GM12878 (cell line): ENCODE data around the gene PTPRU. TPM values are rescaled to one million over a fixed set of nuclear protein-coding genes. Genes with fewer than 3 reads are reported as not detected.

Experiments used
- CEBPB ChIP-seq, 2 experiments: fragments of 150-350 bp in 1 of 2; IDR thresholded peaks; 2 replicates each; pipeline ENCODE4 v1.6.1; 2012 to 2014; ENCODE audit warnings: low read depth in 2 of 2, low read length in 2 of 2, borderline replicate concordance in 1 of 2, inconsistent platforms in 1 of 2
- CHD1 ChIP-seq: IDR thresholded peaks from 2 replicates; pipeline ENCODE4 v1.6.1; 2012; ENCODE audit warnings: low read depth, low read length, improper control_type of control experiment
- MTA3 ChIP-seq: IDR thresholded peaks from 2 replicates; pipeline ENCODE4 v1.6.1; 2012; ENCODE audit warnings: low read length, inconsistent platforms, borderline replicate concordance
- NFXL1 ChIP-seq: fragments of 450-650 bp; IDR thresholded peaks from 2 replicates; pipeline ENCODE4 v1.6.1; 2017; ENCODE audit warnings: antibody characterized with exemption, mild to moderate bottlenecking, borderline replicate concordance
- RAD21 ChIP-seq: IDR thresholded peaks from 2 replicates; pipeline ENCODE4 v1.6.1; 2011; ENCODE audit warnings: mild to moderate bottlenecking, low read depth, low read length, moderate library complexity; ENCODE audit not compliant: insufficient read depth
- RBBP5 ChIP-seq: fragments of 200-600 bp; sonication (generic); conservative IDR thresholded peaks from 2 replicates; pipeline ENCODE4 v1.6.1; 2016
- RELA ChIP-seq: fragments of 450-650 bp; IDR thresholded peaks from 2 replicates; pipeline ENCODE4 v1.8.0; 2014; ENCODE audit warnings: borderline replicate concordance; ENCODE audit not compliant: partially characterized antibody
- RUNX3 ChIP-seq: IDR thresholded peaks from 2 replicates; pipeline ENCODE4 v1.6.1; 2012; ENCODE audit warnings: low read length, inconsistent platforms
- SIX5 ChIP-seq: IDR thresholded peaks from 2 replicates; pipeline ENCODE4 v1.6.1; 2011; ENCODE audit warnings: mild to moderate bottlenecking, low read depth, low read length, moderate library complexity; ENCODE audit not compliant: severe bottlenecking
- SMAD1 ChIP-seq: fragments of 450-650 bp; IDR thresholded peaks from 2 replicates; pipeline ENCODE4 v1.6.1; 2018; ENCODE audit warnings: mild to moderate bottlenecking, low read depth; ENCODE audit not compliant: partially characterized antibody
- STAT1 ChIP-seq: fragments of 450-650 bp; conservative IDR thresholded peaks from 2 replicates; pipeline ENCODE4 v1.6.1; 2014; ENCODE audit warnings: antibody characterized with exemption, mild to moderate bottlenecking
- TARDBP ChIP-seq: IDR thresholded peaks from 2 replicates; pipeline ENCODE4 v1.6.1; 2016; ENCODE audit warnings: borderline replicate concordance
- ZNF207 ChIP-seq: fragments of 450-650 bp; IDR thresholded peaks from 2 replicates; pipeline ENCODE4 v1.6.1; 2014; ENCODE audit warnings: antibody characterized with exemption, mild to moderate bottlenecking, borderline replicate concordance
- ZNF384 ChIP-seq: IDR thresholded peaks from 2 replicates; pipeline ENCODE4 v1.6.1; 2012; ENCODE audit warnings: low read depth, mild to moderate bottlenecking, low read length, improper control_type of control experiment, borderline replicate concordance
- polyA plus RNA-seq, 11 experiments: library from polyadenylated mRNA; depleted of rRNA in 4 of 11; unstranded in 6 of 11; stranded (reverse) in 5 of 11; fragments of >200 nt; fragmentation: Nextera tagmentation in 4 of 11; fragmentation: Illumina TruSeq in 1 of 11; extraction: Ambion mirVana in 4 of 11; extraction: Trizol in 1 of 11; gene quantifications; 1 replicate in 1 of 11; 2 replicates in 10 of 11; pipeline versions ENCODE4 v1.2.1 to v1.2.3, GENCODE V29; 2011 to 2016; ENCODE audit warnings: inconsistent platforms in 2 of 11, missing spikeins in 2 of 11, low read depth in 1 of 11
- total RNA-seq, 4 experiments: library from RNA; depleted of rRNA in 3 of 4; stranded (reverse); fragments of >200 nt in 3 of 4; fragmentation: Illumina TruSeq in 1 of 4; extraction: Trizol in 1 of 4; gene quantifications; 2 replicates each; pipeline versions ENCODE4 v1.2.1 to v1.2.3, GENCODE V29; 2013 to 2021
- TF ChIP-seq, protein P1 (sequence below): IDR thresholded peaks from 2 replicates; pipeline ENCODE4 v1.6.1; 2011; ENCODE audit warnings: borderline replicate concordance, low read depth, mild to moderate bottlenecking, moderate library complexity, mixed read lengths, low read length; ENCODE audit not compliant: insufficient read depth; ENCODE audit errors: extremely low read length

Gene PTPRU
- total and polyA plus RNA-seq, 10 of the 15 experiments (the other 5 are each of a cell fraction or from before 2014, with no cell fraction given): 0.04 to 2.5 (median 0.73) TPM

- TF ChIP-seq TARDBP (no peak), NFXL1 (no peak), ZNF207 (no peak), RAD21 (no peak), CEBPB (IDR thresholded peaks at IDR 0.05; ENCODE audit: borderline replicate concordance in 1 of 2, low read depth in 2 of 2, low read length in 2 of 2) (no peak), RELA (no peak), SIX5 (no peak), RBBP5 (no peak), MTA3 (no peak), STAT1 (no peak), RUNX3 (no peak), CHD1 (no peak), SMAD1 (no peak), ZNF384 (no peak)
- TF ChIP-seq, protein P1, sequence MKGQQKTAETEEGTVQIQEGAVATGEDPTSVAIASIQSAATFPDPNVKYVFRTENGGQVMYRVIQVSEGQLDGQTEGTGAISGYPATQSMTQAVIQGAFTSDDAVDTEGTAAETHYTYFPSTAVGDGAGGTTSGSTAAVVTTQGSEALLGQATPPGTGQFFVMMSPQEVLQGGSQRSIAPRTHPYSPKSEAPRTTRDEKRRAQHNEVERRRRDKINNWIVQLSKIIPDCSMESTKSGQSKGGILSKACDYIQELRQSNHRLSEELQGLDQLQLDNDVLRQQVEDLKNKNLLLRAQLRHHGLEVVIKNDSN: no peak
- TF ChIP-seq, all 136 proteins: peak for 0
Measured at GRCh38 chr1:29289493-29289892, 53.2 kb downstream of the PTPRU start (continued).
